GM12873 (cell line): ENCODE data around the gene CARMIL1.

Experiments used
- CTCF ChIP-seq: IDR thresholded peaks from 2 replicates; pipeline ENCODE4 v1.5.1; 2012; ENCODE audit warnings: low read depth, mild to moderate bottlenecking, moderate library complexity, low read length, control low read depth; ENCODE audit not compliant: insufficient read depth; ENCODE audit errors: missing control alignments

The CARMIL1 gene

DNA sequence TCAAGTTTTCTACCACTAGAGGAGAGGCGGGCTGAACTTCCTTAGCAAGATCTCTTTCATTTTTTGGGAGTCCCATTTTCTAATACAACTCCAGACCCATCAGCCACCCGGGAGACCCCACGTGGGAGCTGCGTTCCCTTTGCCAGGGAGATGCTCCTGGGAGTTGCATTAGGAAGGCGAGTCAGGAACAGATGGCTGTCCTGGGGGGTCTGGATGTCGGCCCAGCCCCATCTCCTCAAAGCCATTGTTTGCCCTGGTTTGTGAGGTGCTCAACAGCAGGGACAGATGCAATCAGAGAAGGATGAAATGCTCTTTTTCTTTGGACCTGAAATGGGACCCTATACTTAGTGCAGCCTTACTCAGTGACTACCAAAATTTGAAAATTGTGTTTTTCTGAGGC lies 39.4 kb downstream of the CARMIL1 start:
- TF ChIP-seq CTCF, result no peak

DNA sequence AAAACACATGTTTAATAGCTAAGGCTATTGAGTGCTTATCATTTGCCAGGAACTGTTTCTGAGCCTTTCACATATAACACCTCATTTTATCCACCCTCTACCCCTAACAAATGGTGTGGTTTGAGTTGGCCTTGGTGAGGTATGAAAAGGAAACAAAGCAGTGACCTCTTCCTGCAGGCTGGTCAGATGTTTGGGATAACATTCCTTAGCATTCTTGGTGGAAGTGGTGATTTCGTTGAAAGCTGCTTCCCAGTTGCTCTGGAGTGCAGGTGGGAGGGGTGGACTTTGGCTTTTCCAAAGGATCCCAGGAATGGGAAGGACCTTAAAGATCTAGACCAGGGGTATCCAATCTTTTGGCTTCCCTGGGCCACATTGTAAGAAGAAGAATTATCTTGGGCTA lies 41.3 kb downstream of the CARMIL1 start:
- TF ChIP-seq CTCF, result no peak

DNA sequence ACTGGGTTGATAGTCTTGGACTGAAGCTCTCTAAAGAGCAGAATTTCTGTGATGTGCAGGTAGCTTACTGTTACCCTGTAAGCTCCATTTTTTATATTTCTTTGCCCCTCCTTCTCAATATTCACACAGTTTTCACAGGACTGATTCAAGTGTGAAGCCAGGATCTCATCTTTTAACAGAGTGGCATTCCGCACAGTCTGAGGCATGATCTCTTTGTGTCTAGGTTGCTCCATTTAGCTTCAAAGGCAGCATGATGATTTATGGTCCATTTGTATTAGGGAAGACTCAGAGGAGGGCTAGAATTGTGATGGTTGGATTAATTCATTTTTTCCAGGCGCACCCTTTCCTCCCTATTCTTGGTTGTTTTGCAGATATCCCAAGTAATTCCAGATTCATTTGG lies 43.5 kb downstream of the CARMIL1 start:
- no peak for TF ChIP-seq CTCF

DNA sequence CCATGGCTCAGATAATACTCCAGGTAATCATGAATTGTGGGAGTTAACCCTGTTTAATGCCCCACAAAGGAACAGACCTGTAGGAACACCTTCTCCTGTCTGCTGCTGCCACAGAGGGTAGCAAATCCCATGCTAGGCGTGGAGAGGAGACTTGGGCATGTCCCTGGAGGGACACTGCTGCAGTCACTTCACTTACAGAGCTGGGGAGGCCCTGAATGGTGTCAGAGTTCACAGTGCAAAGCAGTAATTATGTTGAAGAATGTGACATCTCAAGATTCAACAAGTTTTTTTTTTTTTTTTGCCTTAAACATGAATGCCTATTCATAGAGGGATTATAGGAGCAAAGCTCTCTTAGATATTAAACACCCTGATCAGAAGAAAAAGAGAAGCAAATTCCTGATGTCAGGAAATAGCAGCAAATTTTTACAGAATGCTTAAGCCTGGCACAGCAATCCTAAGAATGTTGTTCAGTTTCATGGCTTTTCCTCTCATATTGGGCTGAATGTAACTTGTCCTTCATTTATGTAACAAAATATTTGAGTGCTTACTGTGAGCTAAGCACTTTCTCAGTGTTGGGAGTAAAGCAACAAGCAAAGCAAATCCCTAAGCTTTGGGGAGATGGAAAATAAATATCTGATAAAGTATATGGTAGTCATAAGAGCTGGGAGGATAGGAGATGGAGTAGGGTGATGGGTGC lies 45.0 kb downstream of the CARMIL1 start:
- TF ChIP-seq CTCF, result no peak

DNA sequence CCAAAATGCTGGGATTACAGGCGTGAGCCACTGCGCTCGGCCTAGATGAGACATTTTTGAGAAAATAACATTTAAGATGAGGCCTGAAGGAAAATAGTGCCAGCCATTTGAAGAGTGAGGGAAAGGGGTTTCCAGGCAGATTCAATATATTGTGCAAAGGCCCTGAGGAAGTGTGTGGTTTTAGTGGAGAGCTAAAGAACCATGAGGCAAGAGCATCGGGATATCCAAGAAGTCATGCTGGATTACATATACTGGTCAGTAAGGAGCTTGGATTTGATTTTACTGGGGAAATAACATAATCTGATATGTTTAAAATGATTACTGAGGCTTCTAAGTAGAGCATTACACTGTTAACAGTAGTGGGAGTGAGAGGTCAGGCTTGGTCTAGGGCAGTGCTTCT lies 47.0 kb downstream of the CARMIL1 start:
- TF ChIP-seq CTCF, result no peak

DNA sequence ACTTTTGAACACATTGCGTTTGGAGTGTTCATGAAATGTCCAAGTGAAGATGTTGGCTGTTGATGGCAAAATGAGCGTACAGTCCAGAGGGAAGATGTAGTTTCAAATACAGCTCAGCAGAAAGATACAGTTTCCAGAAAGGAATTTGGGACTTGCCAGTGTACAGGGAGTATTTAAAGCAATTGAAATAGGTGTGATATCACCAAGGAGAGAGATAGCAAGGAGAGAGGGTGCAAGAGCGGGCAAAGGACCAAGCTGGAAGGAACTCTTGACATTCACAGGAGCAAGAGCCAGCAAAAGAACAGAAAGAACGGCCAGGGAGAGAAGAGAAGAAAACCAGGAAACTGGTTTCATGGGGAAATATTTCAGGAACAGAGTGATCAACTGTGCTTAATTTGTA lies 47.8 kb downstream of the CARMIL1 start:
- no peak for TF ChIP-seq CTCF

- TF ChIP-seq CTCF, result no peak
These were observed 48.3 kb downstream of the CARMIL1 start for GRCh38 chr6:25327432-25327831.
